GM12801 (cell line): ENCODE data around the gene SMIM14.

Experiments used
- CTCF ChIP-seq: IDR thresholded peaks from one replicate; pipeline ENCODE4 v1.5.1; 2011; ENCODE audit warnings: control low read depth; ENCODE audit not compliant: insufficient read length; ENCODE audit errors: extremely low read depth

SMIM14 gene

GRCh38 chr4:39648827-39649558 is 10.3 kb upstream of the SMIM14 start:
- TF ChIP-seq CTCF = no peak

GRCh38 chr4:39648213-39648612 is 9.5 kb upstream of the SMIM14 start:
- no peak for TF ChIP-seq CTCF

- no peak for TF ChIP-seq CTCF
Observed at GRCh38 chr4:39642885-39643552, 4.4 kb upstream of the SMIM14 start.

GRCh38 chr4:39641451-39641850 is 2.8 kb upstream of the SMIM14 start:
- no peak for TF ChIP-seq CTCF

GRCh38 chr4:39637586-39638353 is 895 bp downstream of the SMIM14 start:
- no peak for TF ChIP-seq CTCF

- no peak for TF ChIP-seq CTCF
Observed at GRCh38 chr4:39637221-39637585, 1.5 kb downstream of the SMIM14 start.

- TF ChIP-seq CTCF = no peak
Observed at GRCh38 chr4:39636531-39637184, 2.0 kb downstream of the SMIM14 start.
